SK-N-SH (cell line): ENCODE results near the gene C1QBP. TPM values are rescaled to one million over a fixed set of nuclear protein-coding genes. Genes with fewer than 3 reads are reported as not detected.
"Not testable (repeated sequence)": the region's sequence is repeated elsewhere in the genome, so short reads cannot be mapped to it uniquely, and the experiment has no call there.

ENCODE experiments used
- CTCF ChIA-PET: fragments of 300-600, 350-600 bp; formaldehyde crosslinking; extraction: SDS; loops from one replicate; lab custom pipeline; 2021; lab: Yijun Ruan, JAX
- POLR2A ChIA-PET: fragments of 350-600 bp; sonication (Branson Sonifier 250); formaldehyde crosslinking; extraction: SDS; loops from one replicate; lab custom pipeline; 2020; ENCODE audit warnings: antibody characterized with exemption, inconsistent platforms; lab: Yijun Ruan, JAX
- DNase-seq: peaks from one replicate; pipeline ENCODE4 v3.0.0; 2012
- H2AFZ ChIP-seq: fragments of 200-600 bp; sonication (generic); 2 replicates; pipeline ENCODE4 v1.8.1; 2016; ENCODE audit warnings: antibody characterized with exemption, mild to moderate bottlenecking, low read depth
- H3F3A ChIP-seq: fragments of 200-600 bp; sonication (generic); replicated peaks from 2 replicates; pipeline ENCODE3; 2016; ENCODE audit warnings: antibody characterized with exemption, mild to moderate bottlenecking; ENCODE audit not compliant: insufficient read depth
- H3K27ac ChIP-seq, 2 experiments: fragments of 200-500 bp in 1 of 2; fragments of 200-600 bp in 1 of 2; sonication (Bioruptor generic) in 1 of 2; sonication (generic), shearing (Covaris generic) in 1 of 2; 2 replicates each; pipeline versions ENCODE4 v1.5.1 to v1.6.1; 2014 to 2016; ENCODE audit warnings: low read depth in 2 of 2, inconsistent platforms in 1 of 2, low read length in 1 of 2, mild to moderate bottlenecking in 1 of 2, mixed read lengths in 1 of 2
- H3K27me3 ChIP-seq: fragments of 200-600 bp; sonication (generic), shearing (Covaris generic); 2 replicates; pipeline ENCODE4 v1.6.1; 2016; ENCODE audit warnings: mixed run types; ENCODE audit not compliant: insufficient read depth
- H3K36me3 ChIP-seq, 2 experiments: fragments of 200-500 bp in 1 of 2; fragments of 200-600 bp in 1 of 2; sonication (Bioruptor generic) in 1 of 2; sonication (generic) in 1 of 2; replicated peaks in 1 of 2; 2 replicates each; pipeline versions ENCODE3 to v1.5.1; 2014 to 2016; ENCODE audit warnings: low read length in 1 of 2, mild to moderate bottlenecking in 1 of 2; ENCODE audit not compliant: insufficient read depth in 2 of 2, control insufficient read depth in 1 of 2
- H3K4me1 ChIP-seq, 2 experiments: fragments of 200-500 bp in 1 of 2; fragments of 200-600 bp in 1 of 2; sonication (Bioruptor generic) in 1 of 2; sonication (generic), shearing (Covaris generic) in 1 of 2; 2 replicates each; pipeline versions ENCODE4 v1.5.1 to v1.6.1; 2014 to 2016; ENCODE audit warnings: low read depth in 1 of 2, low read length in 1 of 2, mixed run types in 1 of 2; ENCODE audit not compliant: insufficient read depth in 2 of 2, control insufficient read depth in 1 of 2
- H3K4me2 ChIP-seq: fragments of 200-600 bp; sonication (generic), shearing (Covaris generic); 2 replicates; pipeline ENCODE4 v1.6.1; 2017; ENCODE audit warnings: mixed run types
- H3K4me3 ChIP-seq, 2 experiments: fragments of 200-500 bp in 1 of 2; fragments of 200-600 bp in 1 of 2; sonication (Bioruptor generic) in 1 of 2; sonication (generic), shearing (Covaris generic) in 1 of 2; 2 replicates each; pipeline versions ENCODE4 v1.5.1 to v1.8.1; 2014 to 2016; ENCODE audit warnings: low read depth in 2 of 2, inconsistent platforms in 1 of 2, low read length in 1 of 2, mild to moderate bottlenecking in 1 of 2, mixed read lengths in 1 of 2, moderate library complexity in 1 of 2
- H3K79me2 ChIP-seq: fragments of 200-600 bp; sonication (generic); 2 replicates; pipeline ENCODE4 v1.8.1; 2017; ENCODE audit warnings: mild to moderate bottlenecking; ENCODE audit not compliant: insufficient read depth
- H3K9ac ChIP-seq: fragments of 200-600 bp; sonication (generic); 2 replicates; pipeline ENCODE4 v1.6.1; 2017; ENCODE audit warnings: mixed run types
- H3K9me2 ChIP-seq: fragments of 200-600 bp; sonication (generic); 2 replicates; pipeline ENCODE4 v1.6.1; 2017; ENCODE audit warnings: mixed run types
- H3K9me3 ChIP-seq: fragments of 200-600 bp; sonication (generic); 2 replicates; pipeline ENCODE4 v1.6.1; 2017; ENCODE audit warnings: mixed run types, mild to moderate bottlenecking, moderate library complexity
- H4K20me1 ChIP-seq: fragments of 200-600 bp; sonication (generic); 2 replicates; pipeline ENCODE4 v1.6.1; 2017; ENCODE audit warnings: mild to moderate bottlenecking, mixed run types; ENCODE audit not compliant: insufficient read depth
- CHD2 ChIP-seq: fragments of 150-350 bp; IDR thresholded peaks from 2 replicates; pipeline ENCODE4 v1.6.1; 2018; ENCODE audit warnings: low read length; ENCODE audit not compliant: partially characterized antibody
- CTCF ChIP-seq: fragments of 200-600 bp; sonication (generic); IDR thresholded peaks from 2 replicates; pipeline ENCODE4 v1.6.1; 2017; ENCODE audit warnings: antibody characterized with exemption, mild to moderate bottlenecking, moderate library complexity
- ELF1 ChIP-seq: IDR thresholded peaks from 2 replicates; pipeline ENCODE4 v1.4.0; 2012
- FOSL2 ChIP-seq: IDR thresholded peaks from 2 replicates; pipeline ENCODE4 v1.4.0; 2012; ENCODE audit warnings: low read depth, mild to moderate bottlenecking, moderate library complexity, borderline replicate concordance
- JUND ChIP-seq: IDR thresholded peaks from 2 replicates; pipeline ENCODE4 v1.4.0; 2012
- MAX ChIP-seq: IDR thresholded peaks from 2 replicates; pipeline ENCODE4 v1.4.0; 2012; ENCODE audit warnings: low read depth
- MEF2A ChIP-seq: IDR thresholded peaks from 2 replicates; pipeline ENCODE4 v1.4.0; 2012; ENCODE audit warnings: low read depth, borderline replicate concordance
- RCOR1 ChIP-seq: fragments of 150-350 bp; IDR thresholded peaks from 2 replicates; pipeline ENCODE4 v1.6.1; 2017; ENCODE audit warnings: antibody characterized with exemption, low read length
- TAF1 ChIP-seq: IDR thresholded peaks from 2 replicates; pipeline ENCODE4 v1.6.1; 2012; ENCODE audit warnings: low read depth, mild to moderate bottlenecking, low read length, moderate library complexity, borderline replicate concordance
- USF2 ChIP-seq: fragments of 150-350 bp; IDR thresholded peaks from 2 replicates; pipeline ENCODE4 v1.6.1; 2017; ENCODE audit warnings: antibody characterized with exemption, low read length, low read depth, borderline replicate concordance
- YY1 ChIP-seq: IDR thresholded peaks from 2 replicates; pipeline ENCODE4 v1.4.0; 2012; ENCODE audit warnings: low read depth, mild to moderate bottlenecking
- WGBS: methylation state at CpG from one replicate; pipeline ENCODE4 v1.1.6; 2017; ENCODE audit warnings: low lambda C conversion rate; 5-methylcytosine and 5-hydroxymethylcytosine counted together
- polyA plus RNA-seq, 3 experiments: library from polyadenylated mRNA; depleted of rRNA; stranded (reverse); fragments of >200 nt; gene quantifications; 2 replicates each; pipeline ENCODE4 v1.2.3, GENCODE V29; 2012

Gene C1QBP
- polyA plus RNA-seq, 1 of the 3 experiments (the other 2 are of a cell fraction) = 269 TPM

- no peak for DNase-seq
- Histone ChIP-seq H3K4me2 (no peak overlapping the region), H2AFZ (no peak overlapping the region), H3K36me3 (peaks cover 67 to 74% of the 10 kb centered on the region in 2 experiments)
- no peak for TF ChIP-seq CHD2
- TF ChIP-seq RCOR1 = no peak
- TF ChIP-seq FOSL2 = no peak
- no peak for TF ChIP-seq TAF1
- no peak for TF ChIP-seq MAX
- TF ChIP-seq USF2 = no peak
- no peak for TF ChIP-seq ELF1
- TF ChIP-seq MEF2A = no peak
- TF ChIP-seq YY1 = no peak
- TF ChIP-seq JUND = no peak
- TF ChIP-seq CTCF = no peak
- TF ChIP-seq, all 33 proteins: peak for 0
- H3K4me3 ChIP-seq = no peak overlapping the region
- peaks cover 26% of the 10 kb centered on the region for H3K79me2 ChIP-seq
- no peaks in the 10 kb centered on the region for H4K20me1 ChIP-seq
- POLR2A ChIA-PET = interaction anchor here (1.7 kb wide), 1 partner anchor 12 kb away, joined by 9 read pairs; the partner anchor contains the start of genes NUP88 and RPAIN
- no peaks in the 10 kb centered on the region for H3K9me2 ChIP-seq
- H3F3A ChIP-seq = peaks cover 17% of the 10 kb centered on the region
- WGBS = 94% methylated on average over 3 of the region's 3 CpGs
- CTCF ChIA-PET = no interaction called here
- no peaks in the 10 kb centered on the region for H3K27me3 ChIP-seq
- H3K4me1 ChIP-seq = peaks cover 0 to 7% of the 10 kb centered on the region in 2 experiments; a peak in 1 of 4 replicates
- H3K27ac ChIP-seq = peak overlapping the region in 1 of 2 experiments; percentile 47; a peak in 2 of 4 replicates
- no peak overlapping the region for H3K9ac ChIP-seq
- no peaks in the 10 kb centered on the region for H3K9me3 ChIP-seq
Measured at GRCh38 chr17:5431949-5432556, 6.9 kb downstream of the C1QBP start.

- not testable (repeated sequence) for H2AFZ ChIP-seq, H3K4me2 ChIP-seq, H3K4me3 ChIP-seq, H3K27ac ChIP-seq, H3K4me1 ChIP-seq, H4K20me1 ChIP-seq, DNase-seq, H3K9ac ChIP-seq, H3K27me3 ChIP-seq, H3K9me3 ChIP-seq, H3K9me2 ChIP-seq
- ChIA-PET CTCF (interaction anchor here (9.4 kb wide), 1 partner anchor 8 kb away, joined by 84 read pairs; the partner anchor contains the start of gene C1QBP), POLR2A (interaction anchor here (2.6 kb wide), 1 partner anchor 8 kb away, joined by 7 read pairs; the partner anchor contains the start of gene C1QBP)
- peaks cover 17% of the 10 kb centered on the region for H3K79me2 ChIP-seq
- WGBS = 90% methylated on average over 5 of the region's 5 CpGs
- peaks cover 17% of the 10 kb centered on the region for H3F3A ChIP-seq
- H3K36me3 ChIP-seq = peaks cover 67 to 77% of the 10 kb centered on the region in 2 experiments
Measured at GRCh38 chr17:5431234-5431633, 7.7 kb downstream of the C1QBP start.
